Nephron progenitor cell (in vitro differentiated cells): ENCODE data around the gene PHTF1.
"Not testable (repeated sequence)": the region's sequence is repeated elsewhere in the genome, so short reads cannot be mapped to it uniquely, and the experiment has no call there.

ENCODE experiments used
- DNase-seq: peaks from one replicate; pipeline ENCODE4 v3.0.0; 2021
- H3K27ac Mint-ChIP-seq: 2 replicates; pipeline ENCODE4 v1.8.0; 2021; ENCODE audit warnings: mild to moderate bottlenecking, moderate library complexity, mixed read lengths
- H3K27me3 Mint-ChIP-seq: 2 replicates; pipeline ENCODE4 v1.8.0; 2021; ENCODE audit warnings: mild to moderate bottlenecking, low read depth, mixed read lengths; ENCODE audit not compliant: poor library complexity
- H3K36me3 Mint-ChIP-seq: 2 replicates; pipeline ENCODE4 v1.8.0; 2021; ENCODE audit warnings: low read depth, mixed read lengths
- H3K4me1 Mint-ChIP-seq: 2 replicates; pipeline ENCODE4 v1.8.0; 2021; ENCODE audit warnings: mixed read lengths
- H3K4me3 Mint-ChIP-seq: 2 replicates; pipeline ENCODE4 v1.8.0; 2021; ENCODE audit warnings: mild to moderate bottlenecking, moderate library complexity, mixed read lengths
- H3K9me3 Mint-ChIP-seq: 2 replicates; pipeline ENCODE4 v1.8.0; 2021; ENCODE audit warnings: mild to moderate bottlenecking, moderate library complexity, mixed read lengths
- CTCF ChIP-seq: fragments of 200-600 bp; sonication (generic); IDR thresholded peaks from 2 replicates; pipeline ENCODE4 v1.5.0; 2021; ENCODE audit warnings: antibody characterized with exemption

Gene PHTF1

GRCh38 chr1:113734357-113735055 lies 24.8 kb downstream of the PHTF1 start:
- H3K9me3 Mint-ChIP-seq: no peaks in the 10 kb centered on the region
- no peaks in the 10 kb centered on the region for H3K4me1 Mint-ChIP-seq
- peak overlapping the region; percentile 29 for H3K27ac Mint-ChIP-seq
- TF ChIP-seq CTCF: no peak
- DNase-seq: no peak
- H3K27me3 Mint-ChIP-seq: peaks cover 2% of the 10 kb centered on the region
- H3K4me3 Mint-ChIP-seq: no peak overlapping the region
- H3K36me3 Mint-ChIP-seq: peaks cover 70% of the 10 kb centered on the region

DNA sequence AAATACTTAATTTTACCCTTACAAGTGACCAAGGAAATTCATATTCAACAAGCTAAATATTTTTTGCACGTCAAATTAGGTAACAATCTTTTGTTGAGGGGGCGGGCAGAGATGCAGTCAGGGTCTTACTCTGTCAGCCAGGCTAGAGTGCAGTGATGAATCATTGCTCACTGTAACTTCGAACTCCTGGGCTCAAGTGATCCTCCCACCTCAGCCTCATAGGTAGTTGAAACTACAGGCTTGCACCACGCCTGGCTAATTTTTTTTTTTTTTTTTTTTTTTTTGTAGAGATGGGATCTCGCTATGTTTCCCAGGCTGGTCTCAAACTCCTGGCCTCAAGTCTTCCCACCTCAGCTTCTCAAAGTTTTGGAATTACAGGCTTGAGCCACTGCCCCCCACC lies 26.5 kb downstream of the PHTF1 start:
- H3K4me3 Mint-ChIP-seq: no peak overlapping the region
- peaks cover 78% of the 10 kb centered on the region for H3K36me3 Mint-ChIP-seq
- H3K9me3 Mint-ChIP-seq: no peaks in the 10 kb centered on the region
- peaks cover 2% of the 10 kb centered on the region for H3K27me3 Mint-ChIP-seq
- no peaks in the 10 kb centered on the region for H3K4me1 Mint-ChIP-seq
- H3K27ac Mint-ChIP-seq: no peak overlapping the region
- no peak for TF ChIP-seq CTCF
- no peak for DNase-seq

- Mint-ChIP-seq H3K9me3 (peaks cover 64% of the 10 kb centered on the region), H3K4me3 (no peak overlapping the region), H3K36me3 (peaks cover 93% of the 10 kb centered on the region), H3K27me3 (no peaks in the 10 kb centered on the region), H3K27ac (no peak overlapping the region), H3K4me1 (no peaks in the 10 kb centered on the region)
- DNase-seq: no peak
- no peak for TF ChIP-seq CTCF
Observed at GRCh38 chr1:113721010-113721409, 38.3 kb downstream of the PHTF1 start.

GRCh38 chr1:113718621-113719020 lies 40.7 kb downstream of the PHTF1 start:
- not testable (repeated sequence) for H3K4me3 Mint-ChIP-seq, H3K4me1 Mint-ChIP-seq, DNase-seq, H3K27me3 Mint-ChIP-seq, H3K27ac Mint-ChIP-seq
- peaks cover 89% of the 10 kb centered on the region for H3K36me3 Mint-ChIP-seq
- H3K9me3 Mint-ChIP-seq: peaks cover 65% of the 10 kb centered on the region

GRCh38 chr1:113717506-113717905 lies 41.8 kb downstream of the PHTF1 start:
- H3K27me3 Mint-ChIP-seq, H3K27ac Mint-ChIP-seq, H3K4me3 Mint-ChIP-seq, DNase-seq, H3K4me1 Mint-ChIP-seq: not testable (repeated sequence)
- Mint-ChIP-seq H3K36me3 (peaks cover 87% of the 10 kb centered on the region), H3K9me3 (peaks cover 56% of the 10 kb centered on the region)

DNA sequence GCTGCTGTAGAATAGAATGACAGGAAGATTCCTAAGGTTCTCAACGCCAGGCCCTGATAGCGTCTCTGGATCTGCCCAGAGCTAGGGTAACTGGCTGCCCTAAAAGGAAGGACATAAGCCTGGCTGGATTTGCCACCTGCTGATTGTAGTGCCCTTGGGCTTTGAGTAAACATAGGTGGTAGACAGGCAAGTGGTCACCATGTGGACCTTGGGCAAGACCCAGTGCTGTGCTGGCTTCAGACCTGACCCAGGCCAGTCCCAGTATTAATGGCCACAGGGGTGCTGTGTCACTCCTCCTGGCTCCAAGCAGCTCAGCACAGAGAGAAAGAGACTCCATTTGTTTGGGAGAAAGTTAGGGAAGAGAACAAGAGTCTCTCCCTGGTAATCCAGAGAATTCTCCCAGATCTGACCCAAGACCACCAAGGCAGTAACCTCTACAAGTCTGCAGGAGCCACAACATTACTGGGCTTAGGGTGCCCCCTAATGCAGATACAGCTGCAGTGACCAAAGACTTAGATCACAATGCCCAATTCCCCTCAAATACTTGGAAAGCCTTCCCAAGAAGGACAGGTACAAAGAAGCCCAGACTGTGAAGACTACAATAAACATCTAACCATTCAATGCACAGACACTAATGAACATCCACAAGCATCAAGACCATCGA lies 44.5 kb downstream of the PHTF1 start:
- no peak overlapping the region for H3K27ac Mint-ChIP-seq
- no peak for TF ChIP-seq CTCF
- H3K4me3 Mint-ChIP-seq: no peak overlapping the region
- H3K27me3 Mint-ChIP-seq: no peaks in the 10 kb centered on the region
- H3K9me3 Mint-ChIP-seq: peaks cover 32% of the 10 kb centered on the region
- DNase-seq: no peak
- peaks cover 75% of the 10 kb centered on the region for H3K36me3 Mint-ChIP-seq
- no peaks in the 10 kb centered on the region for H3K4me1 Mint-ChIP-seq

DNA sequence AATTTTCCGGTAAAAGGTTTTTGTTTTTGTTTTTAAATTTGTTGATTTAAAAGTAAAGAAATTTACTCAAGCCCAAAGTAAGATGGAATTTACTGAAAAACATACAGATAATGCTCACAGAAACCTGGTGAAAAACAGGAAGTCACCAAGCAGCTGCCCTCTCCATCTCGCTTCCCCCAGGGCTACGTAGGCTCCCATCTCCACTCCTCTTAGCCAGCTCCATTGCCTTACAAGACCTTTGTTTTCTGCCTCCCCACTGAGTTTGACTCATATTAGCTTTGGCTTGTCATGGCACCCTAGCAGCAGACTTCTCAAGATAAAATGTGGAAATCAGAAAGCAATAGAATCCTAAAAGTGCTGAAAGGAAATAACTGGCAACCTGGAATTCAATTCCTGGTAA lies 57.9 kb downstream of the PHTF1 start:
- Mint-ChIP-seq H3K36me3 (peaks cover 57% of the 10 kb centered on the region), H3K9me3 (peaks cover 4% of the 10 kb centered on the region), H3K4me3 (no peak overlapping the region), H3K27me3 (no peaks in the 10 kb centered on the region), H3K4me1 (no peaks in the 10 kb centered on the region), H3K27ac (no peak overlapping the region)
- no peak for TF ChIP-seq CTCF
- DNase-seq: no peak
